K562 (cell line): Measurements from ENCODE around the gene SMCHD1. TPM values are rescaled to one million over a fixed set of nuclear protein-coding genes. Genes with fewer than 3 reads are reported as not detected.

Source experiments
- ATAC-seq: fragments of 200-7000 bp; cut with Tn5 transposase; 3 replicates; pipeline ENCODE4 v1.9.1; 2020; ENCODE audit warnings: moderate library complexity
- BruUV-seq: library from RNA; stranded (reverse); fragments of 400-500 nt; replicated peaks from 2 replicates; lab custom pipeline; 2021; lab: Mats Ljungman, UMichigan
- CTCF ChIA-PET: fragments of 300-600 bp; formaldehyde crosslinking; extraction: SDS; loops from one replicate; lab custom pipeline; 2021; ENCODE audit warnings: low intra/inter-chr PET ratio; lab: Yijun Ruan, JAX
- POLR2A ChIA-PET: fragments of 300-600, 350-650 bp; sonication (Branson Sonifier 250); formaldehyde crosslinking; extraction: SDS; loops from one replicate; lab custom pipeline; 2021; ENCODE audit warnings: antibody characterized with exemption, inconsistent platforms; lab: Yijun Ruan, JAX
- DNase-seq, 4 experiments: peaks; one replicate each; pipeline versions ENCODE4 v3.0.0 to v3.0.0-alpha.2; 2011 to 2018; ENCODE audit warnings: low spot score in 3 of 4, mixed read lengths in 3 of 4; ENCODE audit errors: extremely low read depth in 1 of 4
- FAIRE-seq: peaks from 2 replicates; lab custom pipeline; 2011; peaks lifted over from hg19 to GRCh38; lab: Jason Lieb, UNC
- H2AFZ ChIP-seq: 2 replicates; pipeline ENCODE4 v1.6.0; 2011; ENCODE audit warnings: low read depth, low read length, control low read depth, inconsistent platforms
- H3K27ac ChIP-seq: fragments of 200-600 bp; 3 replicates; pipeline ENCODE4 v1.8.0; 2011; ENCODE audit warnings: low read depth, mild to moderate bottlenecking, control low read depth, inconsistent platforms, low read length, moderate library complexity, mixed read lengths; ENCODE audit errors: extremely low read depth
- H3K27me3 ChIP-seq, 2 experiments: fragments of 300-600 bp in 1 of 2; 2 replicates in 1 of 2; 3 replicates in 1 of 2; pipeline versions ENCODE4 v1.6.0 to v1.8.0; 2011; ENCODE audit warnings: inconsistent platforms in 2 of 2, low read length in 2 of 2, mild to moderate bottlenecking in 1 of 2, mixed read lengths in 1 of 2, moderate library complexity in 1 of 2; ENCODE audit not compliant: control insufficient read depth in 2 of 2, insufficient read depth in 2 of 2
- H3K36me3 ChIP-seq: fragments of 300-600 bp; 3 replicates; pipeline ENCODE4 v1.8.0; 2011; ENCODE audit warnings: mild to moderate bottlenecking, low read length, inconsistent platforms; ENCODE audit not compliant: control insufficient read depth, insufficient read depth
- H3K4me1 ChIP-seq, 2 experiments: fragments of 200-600 bp in 1 of 2; replicated peaks in 1 of 2; 2 replicates in 1 of 2; 3 replicates in 1 of 2; pipeline versions ENCODE4 v1.5.1 to v1.8.0; 2011; ENCODE audit warnings: inconsistent platforms in 2 of 2, low read length in 2 of 2, mild to moderate bottlenecking in 1 of 2, mixed read lengths in 1 of 2, moderate library complexity in 1 of 2; ENCODE audit not compliant: control insufficient read depth in 2 of 2, insufficient read depth in 2 of 2
- H3K4me2 ChIP-seq: 2 replicates; pipeline ENCODE4 v1.6.1; 2011; ENCODE audit warnings: low read length, control low read depth, inconsistent platforms, mixed read lengths; ENCODE audit not compliant: insufficient read depth
- H3K4me3 ChIP-seq: fragments of 200-600 bp; sonication (generic), shearing (Covaris generic); 2 replicates; pipeline ENCODE4 v1.5.1; 2016; ENCODE audit warnings: control low read depth, inconsistent platforms
- H3K79me2 ChIP-seq: fragments of 200-600 bp; 3 replicates; pipeline ENCODE4 v1.8.0; 2011; ENCODE audit warnings: low read length, inconsistent platforms; ENCODE audit not compliant: control insufficient read depth, insufficient read depth
- H3K9ac ChIP-seq, 2 experiments: 2 replicates each; pipeline versions ENCODE4 v1.6.0 to v1.6.1; 2011; ENCODE audit warnings: low read depth in 2 of 2, low read length in 2 of 2, control low read depth in 1 of 2, inconsistent platforms in 1 of 2, mild to moderate bottlenecking in 1 of 2, mixed read lengths in 1 of 2; ENCODE audit not compliant: insufficient read depth in 1 of 2
- H3K9me1 ChIP-seq: one replicate; pipeline ENCODE4 v1.6.0; 2011; ENCODE audit warnings: inconsistent platforms, mild to moderate bottlenecking, low read length, moderate library complexity; ENCODE audit not compliant: control insufficient read depth, insufficient read depth
- H3K9me3 ChIP-seq: replicated peaks from 2 replicates; pipeline ENCODE4 v1.5.1; 2011; ENCODE audit warnings: low read depth, low read length, inconsistent platforms; ENCODE audit not compliant: control insufficient read depth, insufficient read depth
- H4K20me1 ChIP-seq: replicated peaks from 2 replicates; pipeline ENCODE4 v1.6.1; 2011; ENCODE audit warnings: low read length, inconsistent platforms, mixed read lengths; ENCODE audit not compliant: control insufficient read depth, insufficient read depth
- ASH1L ChIP-seq: fragments of 450-650 bp; IDR thresholded peaks from 2 replicates; pipeline ENCODE4 v1.6.1; 2018; ENCODE audit warnings: borderline replicate concordance, mild to moderate bottlenecking, low read depth; ENCODE audit not compliant: partially characterized antibody
- HDAC2 ChIP-seq: fragments of 450-650 bp; IDR thresholded peaks from 2 replicates; pipeline ENCODE4 v1.6.1; 2016; ENCODE audit warnings: mild to moderate bottlenecking
- HMG20B ChIP-seq: fragments of 250-450 bp; sonication (Bioruptor Pico); IDR thresholded peaks from 2 replicates; pipeline ENCODE4 v1.5.0; 2021; ENCODE audit warnings: mild to moderate bottlenecking
- HNRNPH1 ChIP-seq: fragments of 200-400 bp; formaldehyde crosslinking; optimal IDR thresholded peaks from 2 replicates; pipeline ENCODE3; 2017; ENCODE audit warnings: low read depth, mild to moderate bottlenecking, low read length, moderate library complexity
- HOXB6 ChIP-seq: fragments of 250-450 bp; sonication (Bioruptor Pico); IDR thresholded peaks from 2 replicates; pipeline ENCODE4 v1.5.1; 2022; ENCODE audit warnings: mild to moderate bottlenecking, borderline replicate concordance
- LCOR ChIP-seq: sonication (generic); formaldehyde crosslinking; IDR thresholded peaks from 2 replicates; pipeline ENCODE4 v1.8.0; 2022; ENCODE audit warnings: mild to moderate bottlenecking, missing genetic modification reagents
- PRPF4 ChIP-seq: fragments of 200-400 bp; formaldehyde crosslinking; IDR thresholded peaks from one replicate; pipeline ENCODE4 v1.6.1; 2017; ENCODE audit warnings: low read length, low read depth, mild to moderate bottlenecking; ENCODE audit not compliant: insufficient read depth, poor library complexity, severe bottlenecking
- THRB ChIP-seq: fragments of 450-650 bp; formaldehyde crosslinking; conservative IDR thresholded peaks from 2 replicates; pipeline ENCODE4 v1.4.0; 2022; ENCODE audit warnings: mild to moderate bottlenecking, missing genetic modification characterization
- ZNF398 ChIP-seq: fragments of 250-450 bp; sonication (Bioruptor Pico); IDR thresholded peaks from 2 replicates; pipeline ENCODE4 v1.8.0; 2021; ENCODE audit warnings: moderate library complexity, mild to moderate bottlenecking, inconsistent platforms
- ZNF551 ChIP-seq: fragments of 250-450 bp; sonication (Bioruptor Pico); IDR thresholded peaks from 2 replicates; pipeline ENCODE4 v1.5.0; 2021; ENCODE audit warnings: mild to moderate bottlenecking, moderate library complexity
- WGBS: fragments of 100-300 bp; shearing (Covaris generic); methylation state at CpG from one replicate; pipeline ENCODE4 v1.1.6; 2016; ENCODE audit warnings: low coverage, mixed read lengths; ENCODE audit not compliant: insufficient coverage; ENCODE audit errors: missing lambda C conversion rate; 5-methylcytosine and 5-hydroxymethylcytosine counted together
- in situ Hi-C: fragments of 300-500 bp; cut with MboI; formaldehyde crosslinking; loops from 4 replicates; pipeline ENCODE4 v1.15.0; 2018; ENCODE audit warnings: inconsistent platforms, mixed read lengths
- intact Hi-C: fragments of 100-400 bp; cut with micrococcal nuclease; formaldehyde crosslinking; loops from 2 replicates; pipeline ENCODE4 v1.14.2; 2022
- polyA plus RNA-seq, 8 experiments: library from polyadenylated mRNA; depleted of rRNA in 4 of 8; stranded (reverse) in 5 of 8; unstranded in 3 of 8; fragments of >200 nt; fragmentation: Nextera tagmentation in 2 of 8; fragmentation: Illumina TruSeq in 1 of 8; extraction: Ambion mirVana in 2 of 8; extraction: Trizol in 1 of 8; gene quantifications; 2 replicates each; pipeline versions ENCODE4 v1.2.1 to v1.2.3, GENCODE V29; 2011 to 2014; ENCODE audit warnings: inconsistent platforms in 1 of 8, missing spikeins in 1 of 8
- total RNA-seq, 7 experiments: library from RNA; depleted of rRNA in 6 of 7; stranded (reverse); fragments of >200 nt in 6 of 7; fragmentation: Illumina TruSeq in 2 of 7; extraction: Trizol in 2 of 7; gene quantifications; 2 replicates each; pipeline versions ENCODE4 v1.2.1 to v1.2.3, GENCODE V29; 2011 to 2021; ENCODE audit warnings: low replicate concordance in 1 of 7

SMCHD1 gene
- total and polyA plus RNA-seq, 9 of the 15 experiments (the other 6 are each of a cell fraction or from before 2014, with no cell fraction given): 6.3 to 144 (median 72.7) TPM

- ATAC-seq: peak; percentile 20; the same call in 1 of the 3 replicates
- H3K4me1 ChIP-seq: no peaks in the 10 kb centered on the region; a peak in 1 of 5 replicates
- H3K27me3 ChIP-seq: no peaks in the 10 kb centered on the region
- BruUV-seq: no TSS peak
- no peak overlapping the region for H3K27ac ChIP-seq
- no peaks in the 10 kb centered on the region for H3K9me1 ChIP-seq
- ChIA-PET CTCF (no interaction called here), POLR2A (interaction anchor here (0.5 to 2.8 kb wide), 7 partner anchors 14 to 898 kb away, joined by 3 to 22 read pairs (median 3); no protein-coding TSS in a partner anchor)
- no peaks in the 10 kb centered on the region for H4K20me1 ChIP-seq
- H3K36me3 ChIP-seq: peaks cover 73% of the 10 kb centered on the region
- FAIRE-seq: no peak
- no peak overlapping the region for H3K4me2 ChIP-seq
- H2AFZ ChIP-seq: no peak overlapping the region
- no peak for DNase-seq
- H3K4me3 ChIP-seq: no peak overlapping the region
- no peaks in the 10 kb centered on the region; the same call in 1 of the 2 replicates for H3K9me3 ChIP-seq
- H3K79me2 ChIP-seq: peaks cover 70% of the 10 kb centered on the region
- intact Hi-C loops: no loop called here
- 67% methylated on average over 2 of the region's 2 CpGs for WGBS
- H3K9ac ChIP-seq: no peak overlapping the region
- TF ChIP-seq LCOR (CRISPR knock-in tag): 0 out of 2 replicates have a peak, but pooled peaks have one; percentile 23
- TF ChIP-seq ASH1L: no peak
- TF ChIP-seq, all 486 proteins: peak for 1
- in situ Hi-C loops: no loop called here
Measured at GRCh38 chr18:2680216-2680792, 24.8 kb downstream of the SMCHD1 start.

GRCh38 chr18:2681993-2682603, 26.6 kb downstream of the SMCHD1 start:
- Histone ChIP-seq H3K9me3 (peaks cover 2% of the 10 kb centered on the region), H3K9ac (no peak overlapping the region), H3K27ac (no peak overlapping the region), H3K79me2 (peaks cover 75% of the 10 kb centered on the region), H3K9me1 (no peaks in the 10 kb centered on the region), H3K4me1 (no peaks in the 10 kb centered on the region; a peak in 1 of 5 replicates), H4K20me1 (no peaks in the 10 kb centered on the region), H3K4me2 (no peak overlapping the region), H3K27me3 (no peaks in the 10 kb centered on the region), H3K36me3 (peaks cover 73% of the 10 kb centered on the region), H2AFZ (no peak overlapping the region), H3K4me3 (no peak overlapping the region)
- POLR2A ChIA-PET: interaction anchor here (0.6 to 2.8 kb wide), 6 partner anchors 10 to 111 kb away, joined by 3 to 22 read pairs (median 4); partner anchors contain the start of gene METTL4
- ATAC-seq: peak; percentile 46
- CTCF ChIA-PET: interaction anchor here (0.6 kb wide), 1 partner anchor 9 kb away, joined by 3 read pairs; no protein-coding TSS in a partner anchor
- FAIRE-seq: no peak
- WGBS: 85% methylated on average over 5 of the region's 5 CpGs
- no TSS peak for BruUV-seq
- in situ Hi-C loops: no loop called here
- no peak for DNase-seq
- intact Hi-C loops: no loop called here
- TF ChIP-seq HOXB6 (CRISPR knock-in tag): no peak
- TF ChIP-seq HNRNPH1: no peak
- no peak for TF ChIP-seq ZNF398 (CRISPR knock-in tag)
- no peak for TF ChIP-seq HMG20B
- no peak for TF ChIP-seq THRB (CRISPR knock-in tag)
- no peak for TF ChIP-seq ZNF551
- TF ChIP-seq HDAC2: no peak
- no peak for TF ChIP-seq PRPF4
